Activated CD8-positive, alpha-beta T cell treated with anti-CD3 and anti-CD28 coated beads, Interleukin-2, amount 10 ng/mL, durations not matched to agents 7 days and 5 days (primary cell): ENCODE data around the gene TRIM40. TPM values are rescaled to one million over a fixed set of nuclear protein-coding genes. Genes with fewer than 3 reads are reported as not detected.
"Not testable (repeated sequence)": the region's sequence is repeated elsewhere in the genome, so short reads cannot be mapped to it uniquely, and the experiment has no call there.

Experiments
- ATAC-seq: fragments of 150-1000 bp; cut with Tn5 transposase; one replicate; pipeline ENCODE4 v1.10.0; 2021; ENCODE audit warnings: moderate library complexity
- CTCF ChIA-PET: fragments of 350-600 bp; sonication (Branson Sonifier 250); formaldehyde crosslinking; loops from one replicate; lab custom pipeline; 2021; ENCODE audit warnings: antibody characterized with exemption; lab: Charles Lee
- POLR2A ChIA-PET: fragments of 350-600 bp; sonication (Branson Sonifier 250); formaldehyde crosslinking; loops from one replicate; lab custom pipeline; 2021; ENCODE audit warnings: antibody characterized with exemption; lab: Charles Lee
- DNase-seq: peaks from one replicate; pipeline ENCODE4 v3.0.0-alpha.2; 2020
- H3K27ac Mint-ChIP-seq: one replicate; pipeline ENCODE4 v1.8.0; 2021; ENCODE audit warnings: mild to moderate bottlenecking, mixed read lengths
- H3K27me3 Mint-ChIP-seq: one replicate; pipeline ENCODE4 v1.8.0; 2021; ENCODE audit warnings: low read depth, mixed read lengths
- H3K36me3 Mint-ChIP-seq: one replicate; pipeline ENCODE4 v1.8.0; 2021; ENCODE audit warnings: low read depth, mixed read lengths
- H3K4me1 Mint-ChIP-seq: one replicate; pipeline ENCODE4 v1.8.0; 2021; ENCODE audit warnings: low read depth, mixed read lengths
- H3K4me3 Mint-ChIP-seq: one replicate; pipeline ENCODE4 v1.8.0; 2021; ENCODE audit warnings: mild to moderate bottlenecking, mixed read lengths
- H3K9me3 Mint-ChIP-seq: one replicate; pipeline ENCODE4 v1.8.0; 2022; ENCODE audit warnings: mixed read lengths; ENCODE audit not compliant: insufficient read depth
- total RNA-seq, 2 experiments: library from RNA; stranded (reverse); gene quantifications; one replicate each; pipeline ENCODE4 v1.2.3, GENCODE V29; 2021

TRIM40 gene
- total RNA-seq, 2 experiments from 2014 or later = not detected

GRCh38 chr6:30135147-30135546 is 793 bp upstream of the TRIM40 start:
- no peaks in the 10 kb centered on the region for H3K9me3 Mint-ChIP-seq
- peaks cover 47% of the 10 kb centered on the region for H3K27me3 Mint-ChIP-seq

DNA sequence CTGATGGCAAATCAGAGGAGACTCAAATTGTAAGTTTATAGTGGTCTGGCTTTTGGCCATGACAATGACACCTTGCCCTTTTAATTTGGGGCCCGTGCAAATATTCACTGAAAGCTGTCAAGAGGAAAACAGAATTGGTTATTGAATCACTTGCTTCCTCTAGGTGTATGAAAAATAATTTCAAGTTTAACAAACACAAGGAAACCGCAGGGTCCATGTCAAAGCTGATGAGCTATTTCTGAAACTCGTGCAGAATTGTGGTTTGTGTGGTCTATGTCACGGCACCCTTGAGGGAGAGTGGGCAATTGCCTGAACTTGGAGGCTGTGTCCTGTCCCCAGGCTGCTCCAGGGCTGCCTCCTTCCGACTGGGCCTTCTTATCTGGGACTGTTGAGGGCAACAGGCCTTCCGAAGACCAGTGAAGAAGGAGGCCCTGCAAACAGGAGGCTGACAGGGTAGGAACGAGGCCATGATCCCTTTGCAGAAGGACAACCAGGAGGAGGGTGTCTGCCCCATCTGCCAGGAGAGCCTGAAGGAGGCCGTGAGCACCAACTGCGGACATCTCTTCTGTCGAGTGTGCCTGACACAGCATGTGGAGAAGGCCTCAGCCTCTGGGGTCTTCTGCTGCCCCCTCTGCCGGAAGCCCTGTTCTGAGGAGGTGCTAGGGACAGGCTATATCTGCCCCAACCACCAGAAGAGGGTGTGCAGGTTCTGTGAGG is 788 bp downstream of the TRIM40 start:
- POLR2A ChIA-PET = no interaction called here
- Mint-ChIP-seq H3K36me3 (no peaks in the 10 kb centered on the region), H3K27me3 (peaks cover 50% of the 10 kb centered on the region), H3K4me3 (no peak overlapping the region), H3K9me3 (no peaks in the 10 kb centered on the region), H3K4me1 (peaks cover 11% of the 10 kb centered on the region), H3K27ac (no peak overlapping the region)
- CTCF ChIA-PET = interaction anchor here (3.8 kb wide), 1 partner anchor 33 kb away, joined by 18 read pairs; no protein-coding TSS in a partner anchor
- DNase-seq (no peak), ATAC-seq (no peak)

More at GRCh38 chr6:30135147-30135546, 793 bp upstream of the TRIM40 start:
- no peak for ATAC-seq
- H3K4me3 Mint-ChIP-seq = no peak overlapping the region
- H3K36me3 Mint-ChIP-seq = no peaks in the 10 kb centered on the region
- CTCF ChIA-PET = interaction anchor here (2.1 to 7.6 kb wide), 2 partner anchors 10 to 32 kb away, joined by 6 to 248 read pairs; no protein-coding TSS in a partner anchor
- H3K4me1 Mint-ChIP-seq = peaks cover 18% of the 10 kb centered on the region
- POLR2A ChIA-PET = no interaction called here
- no peak overlapping the region for H3K27ac Mint-ChIP-seq
- no peak for DNase-seq

GRCh38 chr6:30140240-30140639 is 4.3 kb downstream of the TRIM40 start:
- H3K9me3 Mint-ChIP-seq, ATAC-seq, H3K27ac Mint-ChIP-seq, DNase-seq, H3K36me3 Mint-ChIP-seq, POLR2A ChIA-PET, H3K4me3 Mint-ChIP-seq: not testable (repeated sequence)
- Mint-ChIP-seq H3K4me1 (peaks cover 11% of the 10 kb centered on the region), H3K27me3 (peaks cover 59% of the 10 kb centered on the region)
- CTCF ChIA-PET = interaction anchor here (1.5 kb wide), 1 partner anchor 9 kb away, joined by 9 read pairs; no protein-coding TSS in a partner anchor

- Mint-ChIP-seq H3K27me3 (peaks cover 58% of the 10 kb centered on the region), H3K27ac (no peak overlapping the region), H3K9me3 (no peaks in the 10 kb centered on the region)
These were observed 6.7 kb downstream of the TRIM40 start for GRCh38 chr6:30142665-30143064.

GRCh38 chr6:30143780-30144179 is 7.8 kb downstream of the TRIM40 start:
- CTCF ChIA-PET = interaction anchor here (1.1 to 4.2 kb wide), 2 partner anchors 12 to 40 kb away, joined by 5 to 38 read pairs; no protein-coding TSS in a partner anchor
- POLR2A ChIA-PET = no interaction called here
- DNase-seq = no peak
- no peak for ATAC-seq
- no peak overlapping the region for H3K27ac Mint-ChIP-seq
- H3K4me3 Mint-ChIP-seq = no peak overlapping the region
- peaks cover 53% of the 10 kb centered on the region for H3K27me3 Mint-ChIP-seq
- H3K36me3 Mint-ChIP-seq = no peaks in the 10 kb centered on the region
- no peaks in the 10 kb centered on the region for H3K9me3 Mint-ChIP-seq
- H3K4me1 Mint-ChIP-seq = peaks cover 7% of the 10 kb centered on the region

More at GRCh38 chr6:30142665-30143064, 6.7 kb downstream of the TRIM40 start:
- CTCF ChIA-PET = interaction anchor here (1.1 to 4.2 kb wide), 2 partner anchors 11 to 39 kb away, joined by 5 to 38 read pairs; no protein-coding TSS in a partner anchor
- no peak overlapping the region for H3K4me3 Mint-ChIP-seq
- ATAC-seq = no peak
- no peak for DNase-seq
- no peaks in the 10 kb centered on the region for H3K36me3 Mint-ChIP-seq
- POLR2A ChIA-PET = no interaction called here
- H3K4me1 Mint-ChIP-seq = peaks cover 7% of the 10 kb centered on the region

- Mint-ChIP-seq H3K27ac (no peak overlapping the region), H3K27me3 (peaks cover 53% of the 10 kb centered on the region), H3K9me3 (no peaks in the 10 kb centered on the region), H3K4me1 (peaks cover 7% of the 10 kb centered on the region), H3K36me3 (no peaks in the 10 kb centered on the region), H3K4me3 (no peak overlapping the region)
- CTCF ChIA-PET = interaction anchor here (4.2 kb wide), 1 partner anchor 13 kb away, joined by 38 read pairs; no protein-coding TSS in a partner anchor
- POLR2A ChIA-PET = no interaction called here
- DNase-seq (no peak), ATAC-seq (no peak)
These were observed 8.9 kb downstream of the TRIM40 start for GRCh38 chr6:30144811-30145210.

- Mint-ChIP-seq H3K4me1 (peaks cover 9% of the 10 kb centered on the region), H3K9me3 (no peaks in the 10 kb centered on the region), H3K36me3 (no peaks in the 10 kb centered on the region), H3K4me3 (no peak overlapping the region), H3K27me3 (peaks cover 51% of the 10 kb centered on the region), H3K27ac (no peak overlapping the region)
- ChIA-PET POLR2A (no interaction called here), CTCF (interaction anchor here (4.2 kb wide), 1 partner anchor 14 kb away, joined by 38 read pairs; no protein-coding TSS in a partner anchor)
- no peak for ATAC-seq
- no peak for DNase-seq
These were observed 9.9 kb downstream of the TRIM40 start for GRCh38 chr6:30145818-30146217.

DNA sequence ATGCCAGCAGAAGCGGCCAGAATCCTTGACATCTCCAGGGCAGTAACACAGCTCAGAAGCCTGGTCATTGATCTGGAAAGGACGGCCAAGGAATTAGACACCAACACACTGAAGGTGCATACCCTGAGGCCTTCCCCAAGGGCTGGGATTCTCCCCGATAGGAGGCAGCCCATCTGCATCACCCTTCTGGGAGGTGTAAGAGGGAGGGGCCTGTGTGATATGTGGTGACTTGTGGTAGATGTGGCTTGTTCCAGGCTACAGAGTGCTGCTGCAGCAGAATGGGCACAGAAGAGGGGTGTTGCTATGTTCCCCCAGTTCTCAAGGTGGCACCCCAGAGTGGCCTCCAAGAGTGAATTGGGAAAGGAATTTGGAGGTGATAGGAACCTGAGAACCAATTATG is 11.2 kb downstream of the TRIM40 start:
- Mint-ChIP-seq H3K4me3 (no peak overlapping the region), H3K36me3 (no peaks in the 10 kb centered on the region), H3K27ac (no peak overlapping the region), H3K4me1 (peaks cover 17% of the 10 kb centered on the region), H3K9me3 (no peaks in the 10 kb centered on the region), H3K27me3 (peaks cover 43% of the 10 kb centered on the region)
- CTCF ChIA-PET = interaction anchor here (0.6 to 2.0 kb wide), 4 partner anchors 15 to 44 kb away, joined by 3 to 8 read pairs (median 4); no protein-coding TSS in a partner anchor
- POLR2A ChIA-PET = no interaction called here
- ATAC-seq = no peak
- no peak for DNase-seq

GRCh38 chr6:30149234-30149633 is 13.3 kb downstream of the TRIM40 start:
- ATAC-seq = no peak
- CTCF ChIA-PET = interaction anchor here (1.2 kb wide), 1 partner anchor 18 kb away, joined by 9 read pairs; no protein-coding TSS in a partner anchor
- no peak for DNase-seq
- Mint-ChIP-seq H3K27ac (no peak overlapping the region), H3K36me3 (no peaks in the 10 kb centered on the region), H3K4me3 (no peak overlapping the region), H3K9me3 (no peaks in the 10 kb centered on the region), H3K4me1 (peaks cover 17% of the 10 kb centered on the region), H3K27me3 (peaks cover 36% of the 10 kb centered on the region)
- POLR2A ChIA-PET = no interaction called here

GRCh38 chr6:30149858-30150550 is 14.1 kb downstream of the TRIM40 start:
- H3K4me3 Mint-ChIP-seq = no peak overlapping the region
- H3K27ac Mint-ChIP-seq = no peak overlapping the region
- POLR2A ChIA-PET = interaction anchor here (0.6 kb wide), 1 partner anchor 11 kb away, joined by 3 read pairs; no protein-coding TSS in a partner anchor
- peaks cover 29% of the 10 kb centered on the region for H3K27me3 Mint-ChIP-seq
- no peaks in the 10 kb centered on the region for H3K9me3 Mint-ChIP-seq
- DNase-seq (no peak), ATAC-seq (no peak)
- CTCF ChIA-PET = no interaction called here
- no peaks in the 10 kb centered on the region for H3K36me3 Mint-ChIP-seq
- peaks cover 17% of the 10 kb centered on the region for H3K4me1 Mint-ChIP-seq

- ChIA-PET POLR2A (no interaction called here), CTCF (interaction anchor here (1.1 to 1.8 kb wide), 3 partner anchors 19 to 47 kb away, joined by 3 to 12 read pairs (median 4); no protein-coding TSS in a partner anchor)
- ATAC-seq (no peak), DNase-seq (no peak)
- Mint-ChIP-seq H3K27me3 (peaks cover 24% of the 10 kb centered on the region), H3K4me3 (no peak overlapping the region), H3K36me3 (no peaks in the 10 kb centered on the region), H3K4me1 (peaks cover 17% of the 10 kb centered on the region), H3K9me3 (no peaks in the 10 kb centered on the region), H3K27ac (no peak overlapping the region)
These were observed 14.9 kb downstream of the TRIM40 start for GRCh38 chr6:30150671-30151395.
